NCI-H2227 treated with DMSO at 0.1 percent for 48 hours (cell line): Measurements from ENCODE around the gene SNAP23.

ENCODE experiments used
- DNase-seq: peaks from one replicate; lab custom pipeline; 2025; lab: John Stamatoyannopoulos, UW

SNAP23 gene

GRCh38 chr15:42495361-42496212, at the start of gene SNAP23:
Gene SNAP23 (plus strand): TSS chr15:42495634. CDS start chr15:42511847, 16,213 bp downstream.
- peak; percentile 90 for DNase-seq

DNA sequence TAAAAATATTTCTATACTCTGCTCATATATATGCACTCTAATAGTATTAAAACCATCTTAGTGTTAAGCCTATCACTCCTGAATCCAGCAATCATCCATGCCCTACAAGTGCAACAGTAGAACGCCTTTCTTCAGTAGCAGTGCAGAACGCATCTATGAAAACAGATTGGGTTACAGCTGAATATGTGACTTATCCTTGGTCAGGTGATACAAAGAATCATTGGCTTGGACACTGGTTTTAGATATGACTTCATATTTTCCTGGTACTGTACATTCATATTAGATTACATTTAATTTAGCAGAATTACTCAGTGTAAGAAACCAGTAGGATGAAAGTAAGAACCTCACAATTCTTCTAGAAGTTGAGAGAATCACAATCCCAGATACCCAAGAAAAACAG, 47.8 kb upstream of the SNAP23 start:
- no peak for DNase-seq

GRCh38 chr15:42448281-42448680, 47.2 kb upstream of the SNAP23 start:
- DNase-seq: no peak

DNA sequence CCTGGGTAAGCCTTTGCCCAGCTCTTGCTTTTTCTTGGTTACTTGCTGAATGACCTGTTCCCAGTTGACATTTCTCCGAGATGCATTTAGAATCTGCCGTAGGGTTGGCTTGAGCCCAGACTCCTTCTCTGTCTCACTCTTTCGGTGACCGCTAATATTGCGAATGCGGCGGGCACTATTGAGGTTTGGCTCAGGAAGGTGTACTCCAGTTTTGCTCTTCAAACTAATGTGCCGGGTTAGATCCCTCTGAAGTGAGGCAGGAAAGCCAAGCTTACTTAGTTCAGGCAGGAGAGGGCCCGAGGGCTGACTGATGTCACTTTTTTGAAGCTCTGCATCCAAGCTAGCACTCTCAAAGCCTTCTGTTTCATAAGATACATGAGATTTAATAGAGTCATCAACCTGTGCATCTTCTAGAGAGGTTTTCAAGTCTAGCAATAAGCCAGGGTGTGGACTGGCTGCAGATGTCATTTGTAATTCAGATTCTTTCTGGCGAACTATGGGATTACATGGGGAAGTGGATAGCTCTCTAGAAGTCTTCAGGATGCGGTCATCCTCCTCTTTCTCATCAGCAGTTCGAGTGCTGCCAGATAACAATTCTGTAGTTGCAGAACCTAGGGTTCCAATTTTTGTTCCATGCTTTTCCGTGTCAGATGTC, 45.5 kb upstream of the SNAP23 start:
- no peak for DNase-seq

GRCh38 chr15:42450425-42450790, 45.0 kb upstream of the SNAP23 start:
- no peak for DNase-seq

- no peak for DNase-seq
These were observed 41.6 kb upstream of the SNAP23 start for GRCh38 chr15:42453826-42454225.

DNA sequence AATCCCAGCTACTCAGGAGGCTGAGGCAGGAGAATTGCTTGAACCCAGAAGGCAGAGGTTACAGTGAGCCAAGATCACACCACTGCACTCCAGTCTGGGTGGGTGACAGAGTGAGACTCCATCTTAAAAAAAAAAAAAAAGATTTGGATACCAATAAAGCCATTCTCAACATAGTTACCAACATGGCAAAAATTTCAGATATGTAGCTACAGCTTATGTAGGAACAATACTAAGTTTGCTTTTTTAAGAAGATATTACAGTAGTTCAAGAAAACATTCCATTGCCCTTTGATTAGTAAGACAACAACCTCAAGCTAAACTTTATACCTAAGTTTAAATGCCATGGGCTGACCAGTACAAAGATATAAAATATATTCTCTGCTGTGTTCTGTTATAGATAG, 38.9 kb upstream of the SNAP23 start:
- DNase-seq: no peak

DNA sequence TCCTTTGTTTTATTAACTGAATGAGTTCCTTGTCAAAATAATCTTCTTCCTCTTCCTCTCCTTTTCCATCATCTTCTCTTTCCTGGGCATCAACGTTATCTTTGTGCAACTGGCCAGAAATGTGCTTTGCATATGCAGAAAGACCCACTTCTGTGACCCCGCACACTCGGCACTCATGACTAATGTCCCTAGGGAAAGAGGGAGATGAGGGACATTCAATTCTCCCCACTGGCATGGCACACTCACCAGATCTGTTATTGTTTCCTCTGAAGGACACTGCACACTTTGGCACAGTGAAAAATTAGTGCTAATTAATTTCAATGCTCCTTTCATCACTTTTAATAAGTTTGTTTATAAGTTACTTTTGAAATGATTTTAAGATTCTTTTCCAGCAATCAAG, 38.5 kb upstream of the SNAP23 start:
- DNase-seq: no peak

- no peak for DNase-seq
These were observed 37.7 kb upstream of the SNAP23 start for GRCh38 chr15:42457445-42458442.

GRCh38 chr15:42461261-42461660, 34.2 kb upstream of the SNAP23 start:
- no peak for DNase-seq

GRCh38 chr15:42465520-42466259, 29.7 kb upstream of the SNAP23 start:
- no peak for DNase-seq

DNA sequence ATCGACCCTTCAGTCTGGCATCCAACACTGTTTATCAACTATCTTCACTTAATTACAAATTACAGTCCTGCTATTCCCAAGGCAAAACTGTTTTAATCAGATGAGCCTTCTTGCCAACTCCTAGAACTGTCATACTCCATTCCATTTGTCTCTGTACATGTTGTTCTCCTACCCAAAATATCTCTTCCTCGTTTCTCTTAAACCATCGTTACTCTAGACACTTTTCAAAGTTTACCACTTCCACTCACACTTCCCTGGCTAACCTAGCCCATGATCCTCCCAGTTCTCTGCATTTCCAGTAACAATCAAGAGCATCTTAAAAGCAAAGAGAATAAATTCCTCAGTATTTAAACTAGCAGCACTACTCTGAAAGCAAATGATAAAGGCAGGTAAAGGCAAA, 24.4 kb upstream of the SNAP23 start:
- no peak for DNase-seq

- no peak for DNase-seq
These were observed 20.6 kb upstream of the SNAP23 start for GRCh38 chr15:42474827-42475226.

DNA sequence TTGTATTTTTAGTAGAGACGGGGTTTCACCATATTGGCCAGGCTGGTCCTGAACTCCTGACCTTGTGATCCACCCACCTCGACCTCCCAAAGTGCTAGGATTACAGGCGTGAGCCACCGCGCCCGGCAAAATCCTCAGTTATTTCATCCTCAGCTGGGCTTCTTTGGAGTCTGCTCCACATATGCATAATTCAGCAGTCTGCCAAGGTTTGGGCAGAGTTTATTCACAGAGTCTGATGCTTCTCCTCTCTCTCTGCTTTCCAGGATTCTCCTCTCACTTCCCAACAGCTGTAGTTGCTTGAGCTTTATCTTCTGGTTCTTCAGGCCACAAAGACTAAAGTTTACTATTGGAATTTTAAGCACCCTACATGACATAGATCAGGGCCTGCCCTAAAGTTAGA, 12.7 kb upstream of the SNAP23 start:
- no peak for DNase-seq

GRCh38 chr15:42483677-42484076, 11.8 kb upstream of the SNAP23 start:
- peak; percentile 84 for DNase-seq

DNA sequence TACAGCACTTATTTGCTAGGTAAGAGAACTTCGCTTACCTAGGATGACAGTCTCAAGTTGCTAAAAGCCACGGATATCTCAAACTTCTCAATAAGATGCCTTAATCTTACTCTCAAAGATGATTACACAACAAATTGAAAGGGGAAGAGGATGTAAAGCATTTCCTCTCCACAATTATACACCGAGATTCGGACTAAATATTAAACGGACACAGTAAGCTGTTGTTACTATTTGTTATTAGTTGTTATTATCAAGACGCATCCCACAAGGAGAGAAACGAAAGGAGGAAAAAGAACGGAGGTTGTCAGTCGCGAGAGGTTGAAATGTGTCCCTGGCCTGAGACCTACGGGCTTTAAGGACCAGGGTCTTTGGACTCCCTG, 5.2 kb upstream of the SNAP23 start:
- no peak for DNase-seq

GRCh38 chr15:42490671-42491538, 4.5 kb upstream of the SNAP23 start, which contains the start of gene ZNF106:
Gene ZNF106 (minus strand): TSS chr15:42491141. CDS start chr15:42472289, 18,852 bp downstream.
- DNase-seq: peak; percentile 76

DNA sequence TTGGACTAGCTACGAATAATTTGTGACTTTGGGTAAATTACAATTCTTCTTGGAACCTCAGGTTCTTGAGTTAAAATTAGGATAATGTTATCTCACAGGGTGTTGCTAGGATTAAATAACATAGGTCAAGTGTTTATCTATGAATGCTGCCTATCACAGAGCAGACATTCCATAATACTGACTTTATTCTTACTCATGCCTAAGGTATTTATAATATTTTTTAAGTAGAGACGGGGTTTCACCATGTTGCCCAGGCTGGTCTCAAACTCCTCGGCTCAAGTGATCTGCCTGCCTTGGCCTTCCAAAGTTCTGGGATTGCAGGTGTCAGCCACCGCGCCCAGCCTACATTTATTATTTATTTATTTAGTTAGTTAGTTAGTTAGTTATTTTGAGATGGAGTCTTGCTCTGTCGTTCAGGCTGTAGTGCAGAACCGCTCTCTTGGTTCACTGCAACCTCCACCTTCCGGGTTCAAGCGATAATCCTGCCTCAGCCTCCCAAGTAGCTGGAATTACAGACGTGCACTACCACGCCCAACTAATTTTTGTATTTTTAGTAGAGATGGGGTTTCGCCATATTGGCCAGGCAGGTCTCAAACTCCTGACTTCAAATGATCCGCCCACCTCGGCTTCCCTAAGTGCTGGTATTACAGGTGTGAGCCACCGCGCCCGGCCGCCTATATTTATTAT, 3.8 kb upstream of the SNAP23 start:
- DNase-seq: no peak

- DNase-seq: no peak
These were observed 1.8 kb upstream of the SNAP23 start for GRCh38 chr15:42493679-42494078.

- DNase-seq: no peak
These were observed 455 bp upstream of the SNAP23 start for GRCh38 chr15:42494998-42495360.
